Prostate gland (tissue), 2 donors: ENCODE measurements around the gene ABLIM1. TPM values are rescaled to one million over a fixed set of nuclear protein-coding genes. Genes with fewer than 3 reads are reported as not detected.

Experiments used
- DNase-seq: peaks from one replicate; pipeline ENCODE4 v3.0.0-alpha.2; 2019; ENCODE audit warnings: low spot score
- H3K27ac ChIP-seq, 2 donors: fragments of 200-600 bp; sonication (generic); 2 replicates each; pipeline ENCODE4 v1.5.1; 2017 to 2019
- H3K27me3 ChIP-seq: fragments of 200-600 bp; sonication (generic); replicated peaks from 2 replicates; pipeline ENCODE4 v1.5.1; 2019; ENCODE audit not compliant: insufficient read depth
- H3K36me3 ChIP-seq, 2 donors: fragments of 200-600 bp; sonication (generic); 1 replicate in 1 of 2; 2 replicates in 1 of 2; pipeline versions ENCODE4 v1.5.1 to v1.8.1; 2017 to 2019
- H3K4me1 ChIP-seq: fragments of 200-600 bp; sonication (generic); replicated peaks from 2 replicates; pipeline ENCODE4 v1.5.1; 2019
- H3K4me3 ChIP-seq, 2 donors: fragments of 200-600 bp; sonication (generic); 2 replicates each; pipeline ENCODE4 v1.5.1; 2017 to 2019
- H3K9me3 ChIP-seq: fragments of 200-600 bp; sonication (generic); 2 replicates; pipeline ENCODE4 v1.5.1; 2017
- CTCF ChIP-seq, 4 experiments: fragments of 200-600 bp in 2 of 4; fragments of 450-650 bp in 2 of 4; sonication (generic) in 2 of 4; IDR thresholded peaks; 1 replicate in 3 of 4; 2 replicates in 1 of 4; pipeline ENCODE4 v1.5.1; 2016 to 2019; ENCODE audit warnings: antibody characterized with exemption in 4 of 4, mild to moderate bottlenecking in 2 of 4, moderate library complexity in 2 of 4
- POLR2A ChIP-seq: fragments of 450-650 bp; IDR thresholded peaks from one replicate; pipeline ENCODE4 v1.6.1; 2016; ENCODE audit warnings: antibody characterized with exemption, mild to moderate bottlenecking
- POLR2AphosphoS5 ChIP-seq: sonication (generic); formaldehyde crosslinking; IDR thresholded peaks from one replicate; pipeline ENCODE4 v1.6.1; 2017; ENCODE audit warnings: antibody characterized with exemption
- WGBS: methylation state at CpG from one replicate; pipeline ENCODE4 v1.1.5; 2018; 5-methylcytosine and 5-hydroxymethylcytosine counted together
- intact Hi-C: fragments of 100-400 bp; cut with DNase I; formaldehyde crosslinking; loops from one replicate; pipeline ENCODE4 v1.14.2; 2022
- total RNA-seq, 2 donors: library from RNA; depleted of rRNA; stranded (reverse); fragments of >200 nt; gene quantifications; one replicate each; pipeline ENCODE4 v1.1.0, GENCODE V29; 2016

The ABLIM1 gene
- total RNA-seq, 2 donors from 2014 or later: 43.9 to 138 TPM

- Histone ChIP-seq H3K27me3 (no peaks in the 10 kb centered on the region), H3K9me3 (no peaks in the 10 kb centered on the region), H3K4me1 (no peaks in the 10 kb centered on the region), H3K4me3 (no peak overlapping the region), H3K36me3 (no peaks in the 10 kb centered on the region), H3K27ac (peak overlapping the region; percentile 29 to 44)
- TF ChIP-seq POLR2A (no peak), POLR2AphosphoS5 (no peak), CTCF (IDR thresholded peaks at IDR 0.05) (no peak)
- intact Hi-C loops: no loop called here
- 36% methylated on average over 3 of the region's 3 CpGs for WGBS
- DNase-seq: no peak
Observed at GRCh38 chr10:114506871-114507385, 151.1 kb downstream of the ABLIM1 start.

DNA sequence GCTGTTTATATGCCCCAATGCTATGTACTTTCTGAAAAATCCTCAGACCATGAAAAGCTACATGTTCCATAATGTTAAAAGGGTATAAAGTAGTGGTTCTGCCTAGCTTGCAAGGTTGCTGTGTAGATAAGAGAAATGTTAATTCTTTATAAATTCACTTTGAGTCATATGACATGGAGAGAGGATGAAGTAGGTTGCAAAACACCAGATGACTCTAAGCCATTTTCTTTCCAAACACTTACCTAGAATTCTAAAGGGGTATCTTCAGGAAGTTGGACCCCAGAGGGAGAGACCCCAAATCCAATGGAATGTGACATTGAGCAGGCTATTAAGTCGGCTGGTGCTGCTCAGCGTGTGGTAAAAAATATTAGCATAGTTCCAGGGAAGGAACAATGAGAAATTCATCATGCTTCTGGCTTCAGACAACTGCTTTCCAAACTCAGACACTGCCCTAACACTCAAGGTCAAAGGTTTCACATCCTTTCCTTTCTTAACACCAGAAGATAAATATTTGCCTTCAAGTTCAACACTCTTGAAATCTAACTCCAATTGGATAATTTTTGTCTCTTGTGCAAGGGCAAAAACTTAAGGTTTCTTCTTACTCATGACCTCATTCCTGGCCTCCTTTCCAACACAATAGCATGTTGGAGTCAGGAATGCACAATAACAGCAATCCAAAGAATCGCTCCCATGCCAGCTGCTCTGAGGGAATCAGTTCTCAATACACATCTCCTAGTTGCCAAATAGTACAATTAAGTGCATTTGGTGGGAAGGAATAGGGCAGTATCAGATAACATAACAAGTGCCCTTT is 153.1 kb downstream of the ABLIM1 start:
- 23% methylated on average over 3 of the region's 3 CpGs for WGBS
- intact Hi-C loops: no loop called here
- TF ChIP-seq CTCF (IDR thresholded peaks at IDR 0.05): no peak
- TF ChIP-seq POLR2A: no peak
- TF ChIP-seq POLR2AphosphoS5: peak; percentile 67
- DNase-seq: peak; percentile 38
- Histone ChIP-seq H3K27ac (peak overlapping the region in 1 of 2 donors; percentile 5), H3K4me1 (no peaks in the 10 kb centered on the region), H3K4me3 (no peak overlapping the region), H3K9me3 (no peaks in the 10 kb centered on the region), H3K27me3 (no peaks in the 10 kb centered on the region), H3K36me3 (no peaks in the 10 kb centered on the region)

DNA sequence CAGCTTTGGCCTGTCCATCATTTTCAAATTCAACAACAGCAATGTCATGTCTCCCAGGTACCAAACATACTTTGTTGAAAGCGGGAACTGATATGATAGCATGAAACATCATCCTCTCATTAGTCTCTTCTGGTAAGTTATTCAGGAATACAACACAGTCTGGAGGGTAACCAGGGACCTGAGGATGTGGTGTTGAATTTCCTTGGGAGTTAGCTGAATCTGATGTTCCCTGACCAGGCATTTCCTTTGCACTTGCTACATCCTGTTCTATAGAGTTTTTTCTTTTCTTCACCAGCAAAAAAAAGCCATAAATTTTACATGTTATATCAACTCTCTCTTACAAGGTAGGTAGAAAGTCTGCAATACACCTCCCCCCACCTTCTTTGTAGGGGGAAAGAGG is 156.0 kb downstream of the ABLIM1 start:
- no peak for DNase-seq
- no peaks in the 10 kb centered on the region for H3K4me1 ChIP-seq

DNA sequence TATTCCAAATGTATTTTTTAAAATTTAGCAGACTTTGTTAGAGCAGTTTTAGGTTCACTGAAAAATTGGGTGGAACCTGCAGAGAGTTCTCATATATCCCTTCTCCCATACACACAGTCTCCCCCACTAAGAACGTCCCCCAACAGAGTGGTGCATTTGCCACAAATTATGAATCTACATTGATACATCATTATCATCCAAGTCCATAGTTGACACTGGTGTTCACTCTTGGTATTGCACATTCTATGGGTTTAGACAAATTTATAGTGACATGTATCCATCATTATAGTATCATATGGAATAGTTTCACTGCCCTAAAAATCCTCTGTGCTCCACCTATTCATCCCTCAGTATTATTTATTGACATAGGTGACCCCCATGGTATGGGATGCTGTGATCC is 156.4 kb downstream of the ABLIM1 start:
- H3K27ac ChIP-seq: no peak overlapping the region
- no peaks in the 10 kb centered on the region for H3K36me3 ChIP-seq
- TF ChIP-seq POLR2A: no peak
- TF ChIP-seq POLR2AphosphoS5: no peak
- peak in 1 of 4 experiments; percentile 23 for TF ChIP-seq CTCF (IDR thresholded peaks at IDR 0.05)
- H3K27me3 ChIP-seq: no peaks in the 10 kb centered on the region
- 94% methylated on average over 1 of the region's 1 CpG for WGBS
- no peaks in the 10 kb centered on the region for H3K4me1 ChIP-seq
- no peak overlapping the region for H3K4me3 ChIP-seq
- H3K9me3 ChIP-seq: no peaks in the 10 kb centered on the region
- intact Hi-C loops: no loop called here
- DNase-seq: no peak

More for the DNA sequence above, 156.0 kb downstream of the ABLIM1 start:
- WGBS: 100% methylated on average over 1 of the region's 1 CpG
- intact Hi-C loops: no loop called here
- Histone ChIP-seq H3K36me3 (no peaks in the 10 kb centered on the region), H3K4me3 (no peak overlapping the region), H3K9me3 (no peaks in the 10 kb centered on the region), H3K27me3 (no peaks in the 10 kb centered on the region), H3K27ac (no peak overlapping the region)
- TF ChIP-seq CTCF (IDR thresholded peaks at IDR 0.05) (no peak), POLR2AphosphoS5 (no peak), POLR2A (no peak)

- WGBS: 75% methylated on average over 2 of the region's 2 CpGs
- Histone ChIP-seq H3K27me3 (no peaks in the 10 kb centered on the region), H3K4me3 (no peak overlapping the region), H3K36me3 (no peaks in the 10 kb centered on the region), H3K4me1 (no peaks in the 10 kb centered on the region), H3K27ac (peak overlapping the region; percentile 2 to 55), H3K9me3 (no peaks in the 10 kb centered on the region)
- no peak for DNase-seq
- intact Hi-C loops: no loop called here
- TF ChIP-seq POLR2AphosphoS5 (no peak), CTCF (IDR thresholded peaks at IDR 0.05) (no peak), POLR2A (no peak)
Observed at GRCh38 chr10:114500643-114501042, 157.4 kb downstream of the ABLIM1 start.
